HEK293 (cell line): ENCODE measurements around the gene ZNF280D.

Source experiments
- BCL11A ChIP-seq: fragments of 450-650 bp; formaldehyde crosslinking; IDR thresholded peaks from 2 replicates; pipeline ENCODE4 v1.5.1; 2016; ENCODE audit warnings: low read depth, missing biosample characterization, missing genetic modification characterization
- CTCF ChIP-seq: fragments of 450-650 bp; formaldehyde crosslinking; IDR thresholded peaks from 2 replicates; pipeline ENCODE4 v1.5.1; 2016; ENCODE audit warnings: missing biosample characterization, missing genetic modification characterization
- HOXC10 ChIP-seq: sonication (generic); formaldehyde crosslinking; IDR thresholded peaks from 2 replicates; pipeline ENCODE4 v1.8.1; 2023; ENCODE audit warnings: mild to moderate bottlenecking, missing genetic modification reagents
- REST ChIP-seq: fragments of 450-650 bp; formaldehyde crosslinking; IDR thresholded peaks from 2 replicates; pipeline ENCODE4 v1.5.1; 2016; ENCODE audit warnings: missing biosample characterization, missing genetic modification characterization
- SETDB1 ChIP-seq: IDR thresholded peaks from one replicate; pipeline ENCODE4 v1.6.1; 2017; ENCODE audit warnings: mild to moderate bottlenecking, low read length, moderate library complexity, mixed read lengths; ENCODE audit not compliant: insufficient read length
- ZBTB17 ChIP-seq: fragments of 450-650 bp; formaldehyde crosslinking; IDR thresholded peaks from 2 replicates; pipeline ENCODE4 v1.5.1; 2016; ENCODE audit warnings: missing biosample characterization, missing genetic modification characterization
- ZEB2 ChIP-seq: fragments of 450-650 bp; formaldehyde crosslinking; IDR thresholded peaks from 2 replicates; pipeline ENCODE4 v1.5.1; 2016; ENCODE audit warnings: missing biosample characterization, missing genetic modification characterization
- ZNF148 ChIP-seq: fragments of 450-650 bp; formaldehyde crosslinking; IDR thresholded peaks from 2 replicates; pipeline ENCODE4 v1.5.0; 2017; ENCODE audit warnings: missing biosample characterization, missing genetic modification characterization, borderline replicate concordance
- ZNF266 ChIP-seq: fragments of 450-650 bp; formaldehyde crosslinking; IDR thresholded peaks from 2 replicates; pipeline ENCODE4 v1.5.1; 2016; ENCODE audit warnings: missing biosample characterization, missing genetic modification characterization, low read depth
- ZNF274 ChIP-seq, 2 experiments: fragments of 200-500 bp in 1 of 2; fragments of 450-650 bp in 1 of 2; sonication (Bioruptor generic) in 1 of 2; formaldehyde crosslinking in 1 of 2; IDR thresholded peaks; 2 replicates each; pipeline versions ENCODE4 v1.5.1 to v1.6.1; 2014 to 2016; ENCODE audit warnings: borderline replicate concordance in 1 of 2, inconsistent platforms in 1 of 2, low read length in 1 of 2, missing biosample characterization in 1 of 2, missing genetic modification characterization in 1 of 2
- ZNF449 ChIP-seq: fragments of 450-650 bp; formaldehyde crosslinking; IDR thresholded peaks from 2 replicates; pipeline ENCODE4 v1.5.1; 2017; ENCODE audit warnings: missing biosample characterization, mild to moderate bottlenecking, missing genetic modification characterization, moderate library complexity
- ZNF768 ChIP-seq: fragments of 450-650 bp; formaldehyde crosslinking; IDR thresholded peaks from 2 replicates; pipeline ENCODE4 v1.5.1; 2018; ENCODE audit warnings: missing biosample characterization, mild to moderate bottlenecking, missing genetic modification characterization
- ZNF791 ChIP-seq: fragments of 450-650 bp; formaldehyde crosslinking; IDR thresholded peaks from 2 replicates; pipeline ENCODE4 v1.5.1; 2016; ENCODE audit warnings: missing biosample characterization, missing genetic modification characterization

GRCh38 chr15:56754772-56755370 is 21.6 kb upstream of the ZNF280D start:
- no peak for TF ChIP-seq ZBTB17 (tag by site-specific recombination)
- no peak for TF ChIP-seq SETDB1
- no peak for TF ChIP-seq CTCF (tag by site-specific recombination)
- TF ChIP-seq ZNF148 (tag by site-specific recombination), result no peak
- no peak for TF ChIP-seq ZNF266
- no peak for TF ChIP-seq ZNF274 (IDR thresholded peaks at IDR 0.05; ENCODE audit: low read length)
- no peak for TF ChIP-seq ZNF274 (tag by site-specific recombination; IDR thresholded peaks at IDR 0.05; ENCODE audit: borderline replicate concordance)
- TF ChIP-seq ZNF449, result no peak
- TF ChIP-seq ZNF768 (tag by site-specific recombination), result no peak
- no peak for TF ChIP-seq BCL11A (tag by site-specific recombination)
- no peak for TF ChIP-seq REST (tag by site-specific recombination)
- TF ChIP-seq ZNF791, result no peak
- TF ChIP-seq ZEB2 (tag by site-specific recombination), result no peak
- no peak for TF ChIP-seq HOXC10
